Panc1 (cell line): ENCODE data around the gene KRT76. TPM values are rescaled to one million over a fixed set of nuclear protein-coding genes. Genes with fewer than 3 reads are reported as not detected.

ENCODE experiments used
- ATAC-seq: fragments of 200-7000 bp; cut with Tn5 transposase; 2 replicates; pipeline ENCODE4 v1.9.1; 2020; ENCODE audit warnings: mild to moderate bottlenecking, moderate library complexity
- BruUV-seq: library from RNA; stranded (reverse); fragments of 400-500 nt; replicated peaks from 2 replicates; lab custom pipeline; 2021; lab: Mats Ljungman, UMichigan
- CTCF ChIA-PET: fragments of 300-600 bp; sonication (Branson Sonifier 250); formaldehyde crosslinking; loops from one replicate; lab custom pipeline; 2022; ENCODE audit warnings: antibody characterized with exemption; lab: Charles Lee
- POLR2A ChIA-PET: fragments of 300-600 bp; sonication (Branson Sonifier 250); formaldehyde crosslinking; loops from one replicate; lab custom pipeline; 2022; ENCODE audit warnings: antibody characterized with exemption; lab: Charles Lee
- DNase-seq: peaks from one replicate; pipeline ENCODE4 v3.0.0-alpha.2; 2010; ENCODE audit warnings: low read depth, low spot score
- H3K27ac ChIP-seq: 2 replicates; pipeline ENCODE4 v1.5.1; 2011; ENCODE audit warnings: mild to moderate bottlenecking, low read length, inconsistent platforms
- H3K27me3 ChIP-seq: fragments of 200-500 bp; sonication (Bioruptor generic); 2 replicates; pipeline ENCODE4 v1.6.0; 2014; ENCODE audit warnings: low read length, inconsistent platforms; ENCODE audit not compliant: control insufficient read depth, insufficient read depth
- H3K36me3 ChIP-seq: fragments of 200-500 bp; sonication (Bioruptor generic); 2 replicates; pipeline ENCODE4 v1.5.1; 2014; ENCODE audit warnings: inconsistent platforms, mild to moderate bottlenecking, low read length, moderate library complexity; ENCODE audit not compliant: control insufficient read depth, insufficient read depth
- H3K4me1 ChIP-seq: 2 replicates; pipeline ENCODE4 v1.5.1; 2011; ENCODE audit warnings: inconsistent platforms, mild to moderate bottlenecking, low read length, moderate library complexity; ENCODE audit not compliant: control insufficient read depth, insufficient read depth
- H3K4me3 ChIP-seq, 2 experiments: 2 replicates each; pipeline ENCODE4 v1.5.1; 2011 to 2012; ENCODE audit warnings: low read depth in 2 of 2, low read length in 2 of 2, mild to moderate bottlenecking in 2 of 2, inconsistent platforms in 1 of 2, moderate library complexity in 1 of 2
- H3K9me3 ChIP-seq: fragments of 200-500 bp; sonication (Bioruptor generic); 2 replicates; pipeline ENCODE4 v1.5.1; 2014; ENCODE audit warnings: low read depth, mild to moderate bottlenecking, inconsistent platforms, low read length, moderate library complexity; ENCODE audit not compliant: control insufficient read depth, insufficient read depth
- CTCF ChIP-seq: fragments of 450-650 bp; IDR thresholded peaks from 2 replicates; pipeline ENCODE4 v1.5.1; 2017; ENCODE audit warnings: mild to moderate bottlenecking
- POLR2AphosphoS5 ChIP-seq: IDR thresholded peaks from 2 replicates; pipeline ENCODE4 v1.6.1; 2012; ENCODE audit warnings: mild to moderate bottlenecking, low read depth, low read length, moderate library complexity
- SIN3A ChIP-seq: IDR thresholded peaks from 2 replicates; pipeline ENCODE4 v1.6.1; 2012; ENCODE audit warnings: low read depth, mild to moderate bottlenecking, low read length, moderate library complexity, borderline replicate concordance; ENCODE audit not compliant: insufficient read depth
- TCF7L2 ChIP-seq: IDR thresholded peaks from 2 replicates; pipeline ENCODE4 v1.6.1; 2011; ENCODE audit warnings: mild to moderate bottlenecking, low read depth, low read length, inconsistent platforms
- in situ Hi-C: cut with HindIII; loops from 2 replicates; pipeline ENCODE4 v1.10.0; 2016; ENCODE audit warnings: low sequenced_read_pairs, low pct_unique_long_range_greater_than_20kb
- intact Hi-C: fragments of 100-400 bp; cut with micrococcal nuclease; formaldehyde crosslinking; loops from one replicate; pipeline ENCODE4 v1.10.0; 2022; ENCODE audit not compliant: unreplicated experiment
- total RNA-seq: library from RNA; stranded (reverse); gene quantifications from one replicate; pipeline ENCODE4 v1.2.1, GENCODE V29; 2021; ENCODE audit not compliant: unreplicated experiment
- TF ChIP-seq, protein P1 (sequence below), 2 experiments: IDR thresholded peaks; 2 replicates each; pipeline ENCODE4 v1.6.1; 2011 to 2012; ENCODE audit warnings: low read depth in 2 of 2, control low read depth in 1 of 2, low read length in 1 of 2, mild to moderate bottlenecking in 1 of 2, moderate library complexity in 1 of 2; ENCODE audit not compliant: insufficient read depth in 1 of 2

The KRT76 gene
- total RNA-seq, 1 experiment from 2014 or later, result not detected

DNA sequence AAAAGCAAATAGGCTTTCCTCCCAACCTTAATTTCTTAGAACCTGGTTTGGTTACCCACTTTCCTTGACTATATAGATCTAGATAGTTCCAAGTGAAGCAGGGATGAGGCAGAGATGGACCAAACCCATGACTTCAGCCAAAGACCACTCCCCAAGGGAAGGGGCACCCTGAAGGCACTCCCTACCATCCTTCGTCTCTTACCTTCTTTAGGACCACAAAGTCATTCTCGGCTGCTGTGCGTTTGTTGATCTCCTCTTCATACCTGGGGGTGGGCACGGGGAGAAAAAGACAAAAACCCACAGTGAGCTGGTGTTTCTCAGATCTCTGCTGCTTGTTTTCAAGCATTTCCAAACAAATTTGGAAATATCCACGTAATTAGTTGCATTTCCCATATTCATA is 33.4 kb upstream of the KRT76 start:
- intact Hi-C loops (no loop called here), in situ Hi-C loops (no loop called here)
- DNase-seq, result no peak
- Histone ChIP-seq H3K4me3 (no peak overlapping the region), H3K4me1 (peaks cover 5% of the 10 kb centered on the region; the same call in 1 of the 2 replicates), H3K9me3 (no peaks in the 10 kb centered on the region), H3K27me3 (peaks cover 6% of the 10 kb centered on the region; the same call in 1 of the 2 replicates), H3K36me3 (no peaks in the 10 kb centered on the region), H3K27ac (no peak overlapping the region)
- ATAC-seq, result no peak
- no peak for TF ChIP-seq TCF7L2
- no peak for TF ChIP-seq SIN3A
- TF ChIP-seq POLR2AphosphoS5, result no peak
- no peak for TF ChIP-seq CTCF
- TF ChIP-seq, protein P1, sequence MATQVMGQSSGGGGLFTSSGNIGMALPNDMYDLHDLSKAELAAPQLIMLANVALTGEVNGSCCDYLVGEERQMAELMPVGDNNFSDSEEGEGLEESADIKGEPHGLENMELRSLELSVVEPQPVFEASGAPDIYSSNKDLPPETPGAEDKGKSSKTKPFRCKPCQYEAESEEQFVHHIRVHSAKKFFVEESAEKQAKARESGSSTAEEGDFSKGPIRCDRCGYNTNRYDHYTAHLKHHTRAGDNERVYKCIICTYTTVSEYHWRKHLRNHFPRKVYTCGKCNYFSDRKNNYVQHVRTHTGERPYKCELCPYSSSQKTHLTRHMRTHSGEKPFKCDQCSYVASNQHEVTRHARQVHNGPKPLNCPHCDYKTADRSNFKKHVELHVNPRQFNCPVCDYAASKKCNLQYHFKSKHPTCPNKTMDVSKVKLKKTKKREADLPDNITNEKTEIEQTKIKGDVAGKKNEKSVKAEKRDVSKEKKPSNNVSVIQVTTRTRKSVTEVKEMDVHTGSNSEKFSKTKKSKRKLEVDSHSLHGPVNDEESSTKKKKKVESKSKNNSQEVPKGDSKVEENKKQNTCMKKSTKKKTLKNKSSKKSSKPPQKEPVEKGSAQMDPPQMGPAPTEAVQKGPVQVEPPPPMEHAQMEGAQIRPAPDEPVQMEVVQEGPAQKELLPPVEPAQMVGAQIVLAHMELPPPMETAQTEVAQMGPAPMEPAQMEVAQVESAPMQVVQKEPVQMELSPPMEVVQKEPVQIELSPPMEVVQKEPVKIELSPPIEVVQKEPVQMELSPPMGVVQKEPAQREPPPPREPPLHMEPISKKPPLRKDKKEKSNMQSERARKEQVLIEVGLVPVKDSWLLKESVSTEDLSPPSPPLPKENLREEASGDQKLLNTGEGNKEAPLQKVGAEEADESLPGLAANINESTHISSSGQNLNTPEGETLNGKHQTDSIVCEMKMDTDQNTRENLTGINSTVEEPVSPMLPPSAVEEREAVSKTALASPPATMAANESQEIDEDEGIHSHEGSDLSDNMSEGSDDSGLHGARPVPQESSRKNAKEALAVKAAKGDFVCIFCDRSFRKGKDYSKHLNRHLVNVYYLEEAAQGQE (IDR thresholded peaks at IDR 0.05; ENCODE audit: insufficient read depth in 1 of 2, low read depth in 2 of 2, low read length in 1 of 2), result no peak
- ChIA-PET CTCF (no interaction called here), POLR2A (no interaction called here)
- no TSS peak for BruUV-seq

DNA sequence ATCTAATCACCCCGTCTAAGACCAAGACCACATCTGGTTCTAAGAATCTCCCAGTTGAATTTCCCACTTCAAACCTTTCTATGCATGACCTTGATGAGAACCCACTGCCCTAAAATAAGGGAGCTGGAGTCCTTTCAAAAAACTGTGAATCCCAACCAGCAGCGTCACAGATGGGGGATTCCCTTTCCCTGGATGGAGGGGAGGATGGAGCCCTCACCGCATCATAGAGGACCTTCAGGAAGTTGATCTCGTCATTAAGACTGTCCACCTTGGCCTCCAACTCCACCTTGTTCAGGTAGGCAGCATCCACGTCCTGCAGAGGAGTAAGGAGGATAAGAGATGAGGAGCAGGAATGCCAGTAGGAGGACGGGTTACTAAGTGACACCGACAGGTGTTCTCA is 32.0 kb upstream of the KRT76 start:
- in situ Hi-C loops, result no loop called here
- TF ChIP-seq SIN3A (no peak), CTCF (no peak), TCF7L2 (no peak)
- TF ChIP-seq, protein P1 (IDR thresholded peaks at IDR 0.05; ENCODE audit: insufficient read depth in 1 of 2, low read depth in 2 of 2, low read length in 1 of 2), result no peak
- Histone ChIP-seq H3K4me3 (no peak overlapping the region), H3K27me3 (peaks cover 6% of the 10 kb centered on the region; the same call in 1 of the 2 replicates), H3K4me1 (no peaks in the 10 kb centered on the region), H3K9me3 (no peaks in the 10 kb centered on the region), H3K36me3 (no peaks in the 10 kb centered on the region), H3K27ac (no peak overlapping the region)
- POLR2A ChIA-PET, result no interaction called here
- DNase-seq, result no peak
- intact Hi-C loops, result no loop called here
- CTCF ChIA-PET, result no interaction called here
- ATAC-seq, result no peak
- no TSS peak for BruUV-seq
